Measurements from ENCODE around the gene OBI1.

Gene OBI1, protein sequence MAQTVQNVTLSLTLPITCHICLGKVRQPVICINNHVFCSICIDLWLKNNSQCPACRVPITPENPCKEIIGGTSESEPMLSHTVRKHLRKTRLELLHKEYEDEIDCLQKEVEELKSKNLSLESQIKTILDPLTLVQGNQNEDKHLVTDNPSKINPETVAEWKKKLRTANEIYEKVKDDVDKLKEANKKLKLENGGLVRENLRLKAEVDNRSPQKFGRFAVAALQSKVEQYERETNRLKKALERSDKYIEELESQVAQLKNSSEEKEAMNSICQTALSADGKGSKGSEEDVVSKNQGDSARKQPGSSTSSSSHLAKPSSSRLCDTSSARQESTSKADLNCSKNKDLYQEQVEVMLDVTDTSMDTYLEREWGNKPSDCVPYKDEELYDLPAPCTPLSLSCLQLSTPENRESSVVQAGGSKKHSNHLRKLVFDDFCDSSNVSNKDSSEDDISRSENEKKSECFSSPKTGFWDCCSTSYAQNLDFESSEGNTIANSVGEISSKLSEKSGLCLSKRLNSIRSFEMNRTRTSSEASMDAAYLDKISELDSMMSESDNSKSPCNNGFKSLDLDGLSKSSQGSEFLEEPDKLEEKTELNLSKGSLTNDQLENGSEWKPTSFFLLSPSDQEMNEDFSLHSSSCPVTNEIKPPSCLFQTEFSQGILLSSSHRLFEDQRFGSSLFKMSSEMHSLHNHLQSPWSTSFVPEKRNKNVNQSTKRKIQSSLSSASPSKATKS

DNA sequence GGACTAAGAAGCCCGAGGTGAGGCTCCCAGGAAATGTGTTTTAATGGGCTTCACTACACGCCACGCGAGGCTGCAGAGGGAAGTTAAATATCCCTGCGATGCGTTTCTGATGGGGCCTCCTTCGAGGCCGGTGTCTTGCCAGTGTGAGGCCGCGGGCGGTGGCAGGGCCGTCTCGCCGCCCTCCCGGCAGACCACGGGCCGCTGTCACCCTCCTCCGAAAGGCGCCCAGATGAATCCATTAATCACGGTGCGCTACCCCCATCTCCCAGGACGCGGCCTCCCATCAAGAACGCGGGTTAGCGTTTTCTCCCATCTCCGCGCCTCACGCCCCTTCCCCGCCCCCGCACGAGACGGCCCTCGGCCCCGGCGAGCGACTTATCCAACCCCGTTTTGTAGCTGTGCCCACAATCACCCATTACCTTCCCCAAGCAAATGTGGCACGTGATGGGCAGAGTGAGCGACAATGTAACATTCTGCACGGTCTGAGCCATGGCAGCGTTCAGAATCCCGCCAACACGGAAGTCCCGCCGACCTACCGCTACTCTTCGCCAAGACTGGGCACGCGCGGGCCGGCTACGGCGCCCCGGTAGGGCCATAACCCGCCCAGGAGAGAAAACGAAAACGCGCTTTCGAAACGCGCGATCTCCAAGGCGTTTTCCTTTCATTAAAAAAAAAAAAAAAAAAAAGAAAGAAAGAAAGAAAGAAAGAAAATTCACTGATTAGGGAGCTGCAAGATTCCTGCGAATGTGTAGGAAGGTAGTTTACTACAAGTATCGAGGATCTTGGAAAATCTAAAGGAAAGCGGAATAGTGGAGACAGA lies at the start of gene OBI1:
Gene OBI1 (minus strand): TSS at position 526 of the 820 bp plus-strand sequence. CDS start 35 bp downstream, at position 491.
- DNase-seq (ENCODE audit: low read depth in 2 of 2), result peak; percentile 81 to 89

DNA sequence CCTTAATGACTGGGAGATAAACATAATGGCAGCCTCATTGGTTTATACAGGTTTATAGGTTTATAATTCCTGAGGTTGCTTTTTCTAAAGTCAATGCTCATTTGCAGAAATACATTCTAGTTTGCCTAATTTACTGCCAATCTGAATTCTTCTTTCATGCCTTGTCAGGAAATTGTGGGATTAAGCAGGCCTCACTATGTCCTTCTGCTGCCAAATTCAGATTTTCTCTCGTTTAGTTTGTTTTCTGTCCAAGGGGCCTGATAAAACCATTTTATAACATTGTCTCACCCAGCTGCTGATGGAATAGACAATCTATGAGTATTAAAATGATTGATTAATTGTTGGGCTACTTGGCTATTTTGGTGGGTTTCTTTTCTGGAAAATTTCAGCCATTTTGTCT lies 42.4 kb upstream of the OBI1 start:
- DNase-seq (ENCODE audit: low read depth in 2 of 2), result no peak

DNA sequence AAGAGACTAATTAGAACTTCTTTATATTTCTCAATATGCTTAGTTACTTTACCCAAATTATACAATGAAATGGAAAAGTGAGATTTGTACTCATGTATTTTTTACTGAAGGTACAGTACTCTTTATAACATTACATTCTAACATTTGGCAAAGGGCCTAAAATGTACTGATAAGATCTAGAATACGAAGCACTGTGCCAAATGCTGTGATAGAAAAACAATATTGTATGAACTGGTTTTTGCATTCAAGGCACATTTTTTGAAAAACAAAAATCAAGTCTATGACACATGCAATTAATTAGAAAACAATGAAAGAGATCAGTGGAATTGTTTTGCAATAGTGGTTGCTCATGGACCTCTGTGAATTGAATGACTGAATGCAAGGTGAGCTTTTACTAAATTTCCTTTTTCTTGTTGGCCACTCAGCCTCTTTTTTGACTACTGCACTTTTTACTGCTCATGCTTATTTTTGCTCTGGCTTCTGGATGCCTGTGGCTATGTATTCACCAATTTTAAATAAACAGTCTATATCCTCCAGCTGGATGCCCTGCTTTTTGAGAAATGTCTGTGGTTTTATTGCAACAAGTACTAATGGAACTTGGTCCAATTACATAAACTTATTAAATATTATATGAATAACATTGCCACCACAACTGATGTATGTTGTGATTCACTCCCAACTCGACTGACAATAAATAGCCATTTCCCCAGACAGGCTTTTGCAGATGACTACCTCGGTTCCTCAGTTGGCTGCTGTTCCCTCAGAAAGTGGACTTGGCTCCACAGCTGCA lies 41.4 kb upstream of the OBI1 start:
- no peak for DNase-seq (ENCODE audit: low read depth in 2 of 2)

DNA sequence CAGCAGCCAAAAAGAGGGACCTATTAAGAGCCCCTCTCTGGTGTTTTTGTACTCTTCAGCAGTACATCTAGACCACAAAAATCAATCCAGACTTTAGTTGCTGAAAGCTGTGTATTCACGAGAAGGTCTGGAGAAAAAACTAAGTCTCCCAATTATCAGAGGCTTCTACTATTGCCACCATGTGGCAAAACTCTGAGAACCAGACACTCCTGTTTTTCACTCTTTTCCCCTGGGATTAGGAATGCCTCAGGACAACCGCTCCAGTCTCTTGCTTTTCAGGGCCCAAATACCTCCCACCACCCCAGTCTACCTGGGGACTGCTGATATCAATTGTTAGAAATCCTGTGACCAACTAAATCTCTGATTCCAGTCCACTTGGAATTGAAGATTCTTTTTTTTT lies 30.1 kb upstream of the OBI1 start:
- DNase-seq (ENCODE audit: low read depth in 2 of 2), result no peak

- no peak for DNase-seq (ENCODE audit: low read depth in 2 of 2)
These were observed 27.5 kb upstream of the OBI1 start for GRCh38 chr13:78686461-78686860.

GRCh38 chr13:78680576-78681350 lies 21.8 kb upstream of the OBI1 start:
- DNase-seq (ENCODE audit: low read depth in 2 of 2), result no peak

GRCh38 chr13:78680115-78680561 lies 21.2 kb upstream of the OBI1 start:
- DNase-seq (ENCODE audit: low read depth in 2 of 2), result no peak

DNA sequence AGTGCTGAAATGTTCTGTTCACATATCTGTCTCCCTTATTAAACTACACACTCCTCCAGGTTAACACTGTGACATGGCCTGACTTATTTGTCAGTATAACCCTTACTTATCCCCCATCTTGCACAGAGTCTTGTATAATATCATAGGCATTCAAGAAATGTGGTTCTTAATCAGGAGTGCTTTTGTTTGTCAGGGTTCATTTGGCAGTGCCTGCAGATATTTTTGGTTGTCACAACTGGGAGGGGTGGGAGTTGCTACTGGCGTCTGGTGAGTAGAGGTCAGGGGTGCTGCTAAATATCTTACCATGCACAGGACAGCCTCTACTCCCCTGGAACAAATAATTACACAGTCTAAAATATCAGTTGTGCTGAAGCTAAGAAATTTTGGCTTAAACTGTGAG lies 20.4 kb upstream of the OBI1 start:
- DNase-seq (ENCODE audit: low read depth in 2 of 2), result no peak

DNA sequence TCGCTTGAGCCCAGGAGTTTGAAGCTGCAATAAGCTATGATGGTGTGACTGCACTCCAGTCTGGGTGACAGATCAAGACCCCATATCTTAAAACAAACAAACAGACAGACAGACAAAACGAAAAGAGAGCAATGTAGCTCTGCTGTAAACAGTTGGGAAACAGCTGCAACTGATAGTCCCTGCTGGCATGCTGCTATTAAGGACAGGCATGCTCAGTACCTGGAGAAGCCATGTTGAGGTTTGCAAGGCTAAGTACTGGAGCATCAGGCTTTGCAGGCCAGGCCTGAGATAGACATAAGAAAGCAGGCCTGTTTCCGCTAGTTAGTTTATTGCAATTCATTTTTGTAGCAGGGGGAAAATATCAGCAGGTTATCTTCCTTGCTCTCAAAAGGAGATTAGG lies 16.2 kb upstream of the OBI1 start:
- no peak for DNase-seq (ENCODE audit: low read depth in 2 of 2)

- no peak for DNase-seq (ENCODE audit: low read depth in 2 of 2)
These were observed 15.7 kb upstream of the OBI1 start for GRCh38 chr13:78674638-78675037.

GRCh38 chr13:78662467-78662866 lies 3.5 kb upstream of the OBI1 start:
- no peak for DNase-seq (ENCODE audit: low read depth in 2 of 2)

GRCh38 chr13:78660495-78660857 lies 1.5 kb upstream of the OBI1 start:
- DNase-seq (ENCODE audit: low read depth in 2 of 2), result no peak

- DNase-seq (ENCODE audit: low read depth in 2 of 2), result no peak
These were observed 958 bp upstream of the OBI1 start for GRCh38 chr13:78659732-78660494.

DNA sequence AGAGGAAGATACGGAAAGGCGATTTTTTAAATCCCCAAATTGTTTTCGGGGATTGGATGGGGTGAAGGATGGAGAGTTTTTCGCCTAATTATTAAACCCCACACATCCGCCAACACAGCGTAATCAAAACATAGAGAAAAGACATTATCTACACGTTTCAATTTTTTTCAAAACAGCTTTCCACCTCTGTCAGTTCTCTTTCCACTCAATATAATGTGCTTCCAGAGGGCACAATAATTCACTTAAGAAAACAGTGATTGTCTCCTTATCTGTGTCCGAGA lies 435 bp upstream of the OBI1 start:
- no peak for DNase-seq (ENCODE audit: low read depth in 2 of 2)

GRCh38 chr13:78657699-78658629 lies 991 bp downstream of the OBI1 start:
- DNase-seq (ENCODE audit: low read depth in 2 of 2), result no peak

GRCh38 chr13:78655906-78656305 lies 3.0 kb downstream of the OBI1 start:
- DNase-seq (ENCODE audit: low read depth in 2 of 2), result no peak

DNA sequence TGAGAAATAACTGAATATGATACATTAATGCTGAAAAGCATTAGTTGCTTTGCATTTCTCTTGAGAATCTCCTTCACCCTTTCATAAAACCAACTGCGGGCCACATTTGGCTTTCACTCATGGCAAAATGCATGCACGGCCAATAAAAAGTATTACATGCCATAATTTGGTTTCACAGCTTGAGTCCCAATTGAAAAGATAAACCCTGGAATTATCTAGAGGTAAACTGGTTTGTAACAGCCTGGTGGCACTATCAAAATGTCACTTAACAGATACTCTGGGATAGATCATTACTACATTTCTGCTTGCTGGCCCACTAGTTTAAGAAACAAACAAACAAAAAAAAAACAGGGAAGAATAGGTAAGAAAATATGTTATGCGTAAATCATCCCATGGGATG lies 3.9 kb downstream of the OBI1 start:
- no peak for DNase-seq (ENCODE audit: low read depth in 2 of 2)

- no peak for DNase-seq (ENCODE audit: low read depth in 2 of 2)
These were observed 6.3 kb downstream of the OBI1 start for GRCh38 chr13:78652651-78653050.

GRCh38 chr13:78650717-78651083 lies 8.3 kb downstream of the OBI1 start:
- DNase-seq (ENCODE audit: low read depth in 2 of 2), result no peak
